ENCODE data around the gene ABLIM1.

Gene ABLIM1

DNA sequence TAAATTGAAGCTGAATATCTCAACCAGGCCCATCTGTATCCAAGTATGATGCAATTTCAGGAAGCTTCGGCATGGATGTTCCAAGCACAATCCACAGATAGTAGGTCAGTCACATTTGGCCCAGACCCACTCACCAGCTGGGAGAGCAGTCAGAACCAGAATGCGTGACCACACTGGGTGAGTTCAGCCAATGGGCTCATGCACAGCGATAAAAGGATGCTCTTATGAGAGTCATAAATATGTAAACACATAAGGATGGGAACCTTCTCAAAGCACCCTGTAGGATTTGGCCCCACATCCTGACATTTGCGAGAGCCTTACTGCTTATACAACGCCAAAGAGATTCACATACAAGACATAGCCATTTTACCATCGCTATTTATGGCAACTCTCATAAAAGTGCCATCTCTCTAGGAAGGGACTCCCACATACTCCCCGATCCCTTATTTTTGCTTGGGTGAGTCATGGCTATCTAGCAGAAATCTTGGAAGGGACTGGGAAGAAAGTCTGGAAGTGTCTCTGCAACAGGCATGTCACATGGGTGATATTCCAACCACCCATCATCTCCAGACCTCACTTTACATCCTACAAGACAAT is 256.8 kb downstream of the ABLIM1 start:
- DNase-seq, result no peak

DNA sequence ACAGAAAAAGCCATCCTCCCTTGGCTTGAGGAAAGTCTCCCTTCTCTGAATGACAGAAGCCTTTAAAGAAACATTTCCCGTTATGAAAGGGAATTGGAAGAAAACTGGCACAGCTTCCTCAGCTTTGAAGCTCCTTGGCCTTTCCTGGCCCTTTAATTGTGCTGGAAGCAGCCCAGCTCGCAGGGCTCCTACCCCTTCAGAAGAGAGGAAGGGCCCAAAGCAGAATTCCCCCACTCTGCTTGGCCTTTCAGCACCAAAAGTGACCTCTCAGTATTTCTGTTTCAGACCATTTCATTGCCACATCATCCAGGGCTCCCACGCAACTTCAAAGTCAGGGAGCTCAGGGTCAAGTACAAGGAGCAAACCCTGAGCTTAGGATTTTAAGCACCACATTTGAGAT is 258.0 kb downstream of the ABLIM1 start:
- no peak for DNase-seq

DNA sequence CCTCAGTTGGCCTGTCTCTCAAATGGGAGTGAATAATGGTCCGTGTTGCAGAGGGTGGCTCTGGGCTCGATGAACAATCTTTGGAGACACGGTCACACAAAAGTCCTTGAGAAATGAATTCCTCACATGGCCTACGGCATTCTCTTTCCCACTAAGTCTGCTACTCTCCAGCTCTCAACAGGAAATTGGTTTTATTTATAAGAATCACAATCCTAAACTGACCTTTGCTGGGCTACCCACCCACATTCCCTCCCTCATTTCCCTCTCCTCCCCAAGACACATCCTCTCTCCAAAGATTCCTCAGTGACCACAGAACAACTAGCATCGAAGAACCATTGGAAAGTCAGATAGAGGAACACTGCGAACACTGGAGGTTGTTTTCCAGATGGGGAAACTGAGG is 258.5 kb downstream of the ABLIM1 start:
- no peak for DNase-seq

DNA sequence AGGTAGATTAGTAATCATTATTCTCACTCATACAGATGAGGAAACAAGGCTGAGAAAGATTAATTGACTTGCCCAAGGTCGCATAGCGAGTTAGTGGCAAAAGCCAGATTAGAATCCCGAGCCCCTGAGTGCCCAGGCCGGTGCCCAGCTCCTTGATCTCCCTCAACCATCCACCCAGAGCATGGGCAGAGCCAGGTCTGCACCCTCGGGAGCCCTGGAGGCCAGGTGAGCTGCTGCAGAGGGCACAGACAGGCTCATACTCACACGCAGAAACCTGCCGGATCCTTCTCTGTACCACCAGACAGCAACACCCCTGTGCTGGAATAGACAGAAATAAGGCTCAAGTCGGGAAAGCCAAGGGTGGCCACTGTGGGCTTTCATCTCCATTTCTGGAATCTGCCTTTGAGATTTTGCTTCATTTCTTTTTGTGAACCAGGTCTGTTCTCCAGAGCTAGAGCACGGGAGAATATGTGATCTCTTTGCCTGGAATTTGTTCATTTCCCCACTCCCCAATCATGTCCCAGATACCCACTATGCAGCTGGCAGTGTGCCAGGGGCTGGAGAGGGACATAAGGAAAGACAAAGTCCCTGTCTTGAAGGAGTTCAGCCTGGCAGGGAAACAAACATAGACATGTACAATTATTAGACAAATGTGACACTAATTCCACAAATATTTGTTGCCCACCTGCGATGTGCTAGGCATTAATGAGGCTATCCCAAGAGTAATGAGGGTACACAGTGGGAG is 259.3 kb downstream of the ABLIM1 start:
- no peak for DNase-seq

DNA sequence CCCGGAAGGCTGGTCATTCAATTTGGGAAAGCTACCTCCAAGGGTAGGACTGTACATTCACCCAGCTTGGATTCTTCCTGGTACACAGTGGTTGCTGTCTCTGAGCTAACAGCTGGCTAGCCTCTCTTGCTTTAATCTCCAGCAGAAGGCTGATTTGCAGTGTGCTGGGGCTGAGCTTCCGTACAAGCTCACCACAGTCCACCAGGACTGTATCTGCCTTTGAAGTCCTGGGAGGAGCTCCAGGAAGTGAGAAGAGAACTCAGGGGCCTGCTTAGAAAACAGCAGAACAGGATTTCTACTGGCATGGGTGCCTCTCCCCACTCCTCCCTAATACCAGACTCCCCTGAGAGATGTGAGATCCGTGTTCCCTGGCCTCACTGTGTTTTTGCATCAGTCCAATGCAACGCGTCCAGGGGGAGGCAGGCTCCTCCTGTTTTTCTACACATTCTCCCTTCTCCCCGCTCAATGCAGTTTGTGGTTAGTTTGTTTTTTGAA is 260.4 kb downstream of the ABLIM1 start:
- DNase-seq, result no peak

DNA sequence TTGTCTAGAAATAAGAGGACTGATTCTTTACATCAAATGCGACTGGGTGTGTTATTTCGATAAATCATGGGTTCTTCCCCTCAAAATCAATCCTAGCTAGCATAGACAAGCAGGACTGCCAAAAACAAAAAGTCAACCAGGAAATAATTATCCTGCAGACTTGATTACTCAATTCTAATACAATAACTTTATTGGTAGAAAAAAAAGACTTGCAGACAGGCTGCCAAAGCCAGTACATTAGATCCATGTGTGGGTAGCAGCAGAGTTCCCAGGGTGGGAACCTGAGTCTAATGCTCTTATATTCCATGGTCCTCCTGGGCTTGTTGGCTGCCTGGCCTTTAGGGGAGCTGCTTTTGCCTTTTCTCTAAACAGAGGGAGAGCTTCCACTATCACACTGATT is 261.6 kb downstream of the ABLIM1 start:
- no peak for DNase-seq

DNA sequence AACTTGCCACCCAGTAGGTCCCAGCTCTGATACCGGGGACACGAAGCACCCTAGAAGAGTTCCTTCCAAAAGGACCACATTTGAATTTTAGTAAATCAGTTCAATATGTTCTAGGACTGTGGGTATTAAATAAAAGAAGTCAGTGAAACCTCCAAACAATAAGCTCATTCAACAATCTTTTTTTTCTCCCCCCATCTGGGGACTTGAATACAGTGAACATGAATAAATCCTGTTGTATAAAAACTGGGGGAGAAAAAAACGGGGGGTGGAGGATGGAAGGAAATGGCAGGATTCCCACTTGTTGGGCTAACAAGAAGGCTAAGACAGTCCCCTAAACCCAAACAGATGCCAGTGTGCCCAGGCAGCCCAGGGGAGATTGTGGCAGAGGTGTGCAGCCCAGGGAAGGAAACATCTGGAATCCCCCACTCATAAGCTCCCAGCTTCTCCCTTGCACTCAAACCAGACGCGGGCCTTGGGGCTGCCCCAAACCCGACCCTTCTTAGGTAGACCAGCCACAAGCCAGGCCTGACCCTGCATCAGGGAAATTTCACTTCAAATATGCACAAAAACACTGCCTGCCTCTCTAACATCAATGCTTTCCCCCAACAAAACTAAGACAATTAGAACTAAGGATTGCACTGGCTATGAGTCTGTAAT is 262.6 kb downstream of the ABLIM1 start:
- DNase-seq, result no peak

DNA sequence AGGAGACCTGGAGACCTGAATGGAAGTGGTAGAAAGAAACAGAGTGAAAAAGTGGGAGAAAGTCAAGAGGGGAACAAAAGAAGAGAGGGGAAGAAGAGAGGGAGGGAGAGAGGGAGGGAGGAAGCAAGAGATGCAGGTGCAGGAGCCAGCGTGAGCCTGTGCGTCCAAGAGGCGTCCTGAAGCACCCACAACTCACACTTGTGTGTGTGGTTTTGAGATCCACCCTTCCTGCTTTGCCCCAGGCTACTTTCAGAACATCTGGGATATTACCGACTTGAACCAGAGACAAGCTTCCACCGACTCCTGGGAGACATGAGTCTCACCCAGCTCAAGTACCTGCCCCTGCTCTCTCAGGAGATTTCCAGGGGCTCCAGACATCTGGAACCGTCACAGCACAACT is 263.5 kb downstream of the ABLIM1 start:
- DNase-seq, result no peak

DNA sequence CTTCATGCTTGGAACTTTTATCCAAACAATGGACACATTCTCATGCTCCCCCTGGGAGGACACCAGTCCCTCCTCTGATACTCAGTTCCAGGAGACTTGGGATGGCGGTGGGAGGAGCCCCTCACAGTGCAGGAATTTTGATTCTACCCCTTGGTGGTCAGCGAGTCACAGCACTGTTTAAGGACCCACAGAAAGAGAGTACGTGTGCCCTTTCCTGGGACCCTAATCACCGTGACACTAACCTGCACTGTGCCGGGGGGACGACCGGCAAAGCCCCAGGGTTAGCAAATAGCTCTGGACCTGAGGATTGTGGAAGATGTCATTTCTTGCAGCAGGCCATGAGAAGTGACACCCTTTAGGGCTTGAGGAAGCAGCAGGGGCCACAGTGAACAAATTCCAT is 264.2 kb downstream of the ABLIM1 start:
- DNase-seq, result no peak

DNA sequence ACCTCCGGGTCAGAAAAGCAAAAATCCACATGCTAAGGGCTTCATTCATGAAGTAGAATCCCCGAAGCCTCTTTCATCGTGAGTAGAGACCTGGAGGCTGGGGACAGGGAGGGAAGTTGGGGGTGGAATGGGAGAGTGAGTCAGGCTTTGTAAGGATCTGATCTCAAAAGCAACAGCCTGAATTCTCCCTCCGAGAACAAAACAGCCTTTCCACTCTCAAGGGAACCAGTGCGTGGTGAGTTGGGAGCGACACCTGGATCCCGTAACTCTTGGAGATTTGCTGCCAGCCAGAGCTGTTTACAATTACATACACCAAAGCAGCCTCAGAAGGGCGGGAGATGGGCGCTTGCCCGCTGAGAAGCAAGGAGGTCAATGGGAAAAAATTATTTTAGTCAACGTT is 264.6 kb downstream of the ABLIM1 start:
- DNase-seq, result no peak

DNA sequence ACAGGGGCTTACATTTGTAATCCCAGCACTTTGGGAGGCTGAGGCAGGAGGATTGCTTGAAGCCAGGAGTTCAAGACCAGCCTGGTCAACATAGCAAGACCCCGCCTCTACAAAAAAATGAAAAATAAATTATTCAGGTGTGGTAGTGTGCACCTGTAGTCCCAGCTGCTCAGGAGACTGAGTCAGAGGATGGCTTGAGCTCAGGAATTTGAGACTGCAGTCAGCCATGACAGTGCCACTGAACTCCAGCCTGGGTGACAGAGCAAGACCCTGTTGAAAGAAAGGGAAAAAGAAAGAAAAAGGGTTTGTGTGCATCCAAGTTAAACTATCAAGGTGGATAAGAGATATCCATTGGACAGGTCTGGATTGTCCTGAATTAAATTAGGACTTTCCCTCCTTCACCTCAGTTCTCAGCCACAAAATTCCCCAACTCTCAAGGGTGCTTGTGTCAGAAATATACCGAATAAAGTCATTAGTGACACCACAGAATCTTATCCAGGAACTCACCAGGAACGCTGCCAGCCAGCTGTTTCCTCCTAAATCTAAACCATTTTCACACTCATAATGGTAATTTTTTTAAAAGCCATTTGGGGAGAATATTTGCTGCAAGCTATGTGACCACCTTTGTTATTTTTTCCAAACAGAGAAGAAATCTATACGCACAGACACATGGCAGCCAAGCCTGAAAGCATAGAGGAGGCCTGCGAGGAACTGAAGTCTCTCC is 265.8 kb downstream of the ABLIM1 start:
- no peak for DNase-seq

DNA sequence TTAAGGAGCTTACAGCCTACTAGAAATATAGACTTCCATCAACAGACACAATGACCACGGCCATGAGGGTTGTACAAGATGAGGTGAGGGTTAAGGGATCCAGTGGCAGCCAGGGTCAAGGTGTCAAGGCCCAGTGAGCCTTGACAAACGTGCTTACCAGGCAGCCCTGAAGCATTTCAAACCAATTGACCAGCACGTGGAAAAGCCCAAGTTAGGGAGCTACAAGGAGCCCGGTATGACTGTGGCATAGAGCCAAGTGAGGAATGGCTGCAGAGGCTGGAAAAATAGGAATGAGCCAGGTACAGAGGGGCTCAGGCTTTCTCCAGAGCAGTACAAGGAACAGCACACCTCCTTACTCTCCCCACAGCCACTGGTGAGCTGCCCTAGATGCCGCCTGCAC is 266.5 kb downstream of the ABLIM1 start:
- no peak for DNase-seq

DNA sequence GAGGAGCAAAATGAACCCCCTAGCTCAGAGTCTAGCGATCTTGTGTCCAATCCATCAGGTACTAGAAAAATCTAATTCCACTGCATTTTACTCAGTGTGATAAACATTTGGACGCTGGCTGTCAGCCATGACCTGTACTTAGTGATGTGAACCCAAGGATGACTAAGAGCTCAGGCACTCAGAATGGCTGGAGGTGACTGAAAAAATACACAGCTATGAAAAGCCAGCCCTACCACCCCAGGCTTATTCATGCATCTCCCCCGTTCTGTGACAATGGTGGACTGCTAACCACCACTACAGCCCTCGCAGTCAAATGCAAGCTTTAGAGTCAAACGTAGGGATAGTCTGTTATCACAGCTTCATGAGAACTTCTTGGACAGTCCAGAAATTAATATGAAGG is 268.6 kb downstream of the ABLIM1 start:
- DNase-seq, result no peak

DNA sequence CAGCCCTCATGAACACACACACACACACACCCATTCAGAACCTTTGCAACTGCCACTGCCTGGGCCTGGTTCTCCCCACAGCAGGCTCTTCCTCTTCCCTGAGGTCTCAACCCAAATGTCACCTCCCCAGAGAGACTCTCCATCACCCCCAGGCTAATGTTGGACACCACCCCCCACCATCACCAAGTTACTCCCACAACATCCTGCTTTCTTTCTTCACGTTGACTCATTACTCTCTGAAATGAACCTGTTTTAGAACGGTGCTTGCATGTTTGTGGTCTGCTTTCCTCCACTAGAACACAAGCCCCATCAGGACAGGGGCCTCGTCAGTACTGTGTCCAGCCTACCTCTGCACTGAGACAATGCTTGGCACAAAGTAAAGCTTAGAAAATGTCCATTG is 269.8 kb downstream of the ABLIM1 start:
- DNase-seq, result no peak

DNA sequence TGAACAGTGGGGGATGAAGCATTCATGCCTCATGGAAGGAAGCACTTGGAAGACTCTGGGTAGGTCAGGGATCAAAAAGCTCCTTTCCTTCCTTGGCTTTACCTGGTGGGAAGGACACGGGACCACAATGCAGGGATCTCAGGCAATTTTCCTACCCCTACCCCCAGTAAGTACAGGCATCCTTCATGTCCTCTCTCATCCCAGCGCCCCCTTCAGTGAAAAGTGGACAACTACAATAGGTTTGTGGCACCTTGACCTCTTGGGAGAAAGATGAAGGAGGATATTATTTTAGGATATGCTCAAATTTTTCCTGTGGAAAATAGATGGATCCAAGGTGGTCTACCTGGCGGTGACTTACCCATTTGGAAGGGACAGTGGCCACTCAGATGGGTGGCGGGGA is 270.3 kb downstream of the ABLIM1 start:
- no peak for DNase-seq

DNA sequence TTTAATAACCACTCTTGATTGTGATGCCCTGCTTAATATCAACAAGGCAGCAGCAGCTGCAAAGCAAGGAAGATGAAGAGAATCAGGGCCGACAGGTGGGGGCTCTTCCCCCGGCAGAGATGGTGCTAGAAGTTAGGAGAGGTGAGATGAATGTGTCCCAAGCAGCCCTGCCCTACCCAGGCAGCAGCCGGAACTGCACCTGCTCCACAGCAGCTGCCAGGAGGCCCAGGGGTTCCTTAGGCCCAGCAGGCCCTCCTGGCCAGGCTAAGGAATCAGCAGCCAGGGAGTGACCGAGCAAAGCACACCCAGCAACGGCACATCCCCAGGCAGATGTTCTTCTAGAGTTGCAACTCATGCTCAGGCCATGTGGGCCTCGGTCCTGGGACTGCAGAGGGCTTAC is 271.6 kb downstream of the ABLIM1 start:
- DNase-seq, result no peak

DNA sequence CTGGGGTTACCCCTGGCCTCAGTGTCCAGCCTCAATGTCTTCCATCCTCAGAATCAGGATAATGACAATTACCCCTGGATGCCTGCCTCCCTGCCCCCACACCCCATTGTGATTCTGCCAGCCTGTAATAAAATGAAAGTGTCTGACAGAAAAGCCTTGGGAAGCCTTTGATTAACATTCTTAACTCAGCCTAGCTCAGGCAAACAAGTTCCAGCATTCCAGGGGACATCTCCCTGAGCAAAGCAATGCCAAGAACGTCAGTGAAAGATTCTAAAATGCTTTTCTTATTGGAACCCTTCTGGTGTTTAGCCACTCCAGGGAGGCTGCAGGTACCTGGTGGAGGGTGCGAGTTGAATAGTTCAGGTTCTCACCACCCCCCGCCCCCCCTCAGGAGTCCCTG is 272.5 kb downstream of the ABLIM1 start:
- DNase-seq, result no peak

DNA sequence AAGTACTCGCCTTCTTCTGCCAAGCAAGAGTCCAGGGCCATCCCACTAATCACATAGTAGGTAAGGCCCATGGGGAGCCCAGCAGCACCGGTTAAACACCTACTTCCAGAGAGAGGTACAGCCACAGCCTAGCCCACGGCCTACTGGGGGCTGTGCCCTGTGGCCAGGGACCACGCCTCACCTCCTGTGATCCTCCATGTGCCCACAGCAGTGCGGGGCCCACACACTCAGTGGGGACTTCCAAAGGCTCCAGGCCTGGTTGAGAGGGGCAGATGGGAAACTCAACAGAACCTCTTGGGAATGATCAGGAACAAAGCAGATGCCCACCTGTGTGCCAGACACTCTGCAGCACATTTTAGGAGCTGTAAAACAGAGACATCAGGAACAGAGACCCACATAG is 273.5 kb downstream of the ABLIM1 start:
- DNase-seq, result no peak

DNA sequence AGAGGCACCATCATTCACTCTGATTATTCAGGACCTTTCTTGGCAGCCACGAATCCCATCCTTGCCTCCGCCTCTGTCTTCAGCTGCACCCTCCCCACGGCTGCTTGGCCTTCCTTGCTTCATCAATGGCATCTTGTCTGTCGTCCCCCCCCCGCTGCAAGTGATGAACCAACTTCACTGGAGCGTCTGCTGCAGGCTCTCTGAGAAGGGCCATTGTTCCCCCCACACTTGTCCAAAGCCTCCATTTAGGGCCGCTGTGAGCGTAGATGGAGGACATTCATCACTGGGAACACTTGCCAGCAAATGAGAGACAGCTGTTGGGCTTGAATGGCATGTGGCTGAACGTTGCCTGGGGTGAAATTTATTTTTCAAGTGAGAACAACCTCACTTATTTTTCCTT is 273.9 kb downstream of the ABLIM1 start:
- no peak for DNase-seq

All from CD4-positive, alpha-beta T cell treated with Interleukin-21 for 1 hour (primary cell).